Sigmoid colon (tissue), 3 donors: Measurements from ENCODE around the gene CDK5RAP3.

Source experiments
- CTCF ChIP-seq, 4 experiments: fragments of 450-650 bp in 3 of 4; fragments of 200-600 bp in 1 of 4; IDR thresholded peaks; one replicate each; pipeline ENCODE4 v1.5.1; 2016 to 2019; ENCODE audit warnings: antibody characterized with exemption in 4 of 4, mild to moderate bottlenecking in 3 of 4, moderate library complexity in 2 of 4
- POLR2A ChIP-seq, 2 donors: fragments of 450-650 bp; IDR thresholded peaks; one replicate each; pipeline ENCODE4 v1.6.1; 2016; ENCODE audit warnings: antibody characterized with exemption in 2 of 2, mild to moderate bottlenecking in 2 of 2, moderate library complexity in 2 of 2

- TF ChIP-seq CTCF (IDR thresholded peaks at IDR 0.05) (no peak), POLR2A (IDR thresholded peaks at IDR 0.05) (no peak)
Measured at GRCh38 chr17:47964856-47965255, 6.1 kb upstream of the CDK5RAP3 start.
